Measurements from ENCODE around the gene PRXL2A.

The PRXL2A gene

GRCh38 chr10:80442879-80443278 is 34.5 kb downstream of the PRXL2A start:
- Histone ChIP-seq H3K4me1 (ENCODE audit: control insufficient read depth, insufficient read depth, low read length) (peaks cover 11% of the 10 kb centered on the region), H3K9me3 (ENCODE audit: control insufficient read depth, low read length) (no peaks in the 10 kb centered on the region), H3K27ac (ENCODE audit: insufficient read depth, low read depth, low read length, poor library complexity, severe bottlenecking) (no peak overlapping the region), H3K4me3 (ENCODE audit: insufficient read depth, low read depth, low read length) (no peak overlapping the region), H3K36me3 (ENCODE audit: control insufficient read depth, insufficient read depth, low read length) (no peaks in the 10 kb centered on the region), H3K27me3 (ENCODE audit: control insufficient read depth, insufficient read depth, low read length, poor library complexity, severe bottlenecking) (no peaks in the 10 kb centered on the region)
- 92 to 97% methylated on average over 3 of the region's 3 CpGs for WGBS, 2 experiments

DNA sequence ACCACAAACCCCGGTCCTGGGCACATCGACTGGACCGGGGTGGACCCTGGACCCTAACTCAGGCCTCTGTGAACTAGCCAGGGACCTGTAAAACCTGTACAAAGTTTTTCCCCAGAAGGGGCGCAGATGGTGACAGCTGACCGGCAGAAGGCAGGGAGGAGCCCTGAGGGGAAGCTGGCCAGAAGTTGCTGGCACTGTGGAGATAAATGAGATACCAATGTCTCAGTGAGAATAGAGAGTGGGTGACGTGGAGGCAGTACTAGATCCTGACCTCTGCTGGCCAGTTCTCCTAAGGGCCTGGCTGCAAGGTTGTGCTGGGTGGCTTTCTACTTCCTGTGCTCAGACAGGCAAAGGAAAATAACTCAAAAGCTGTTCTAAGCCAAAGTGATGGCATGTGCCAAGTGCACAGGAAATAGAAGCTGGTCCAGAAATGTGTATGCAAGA is 35.2 kb downstream of the PRXL2A start:
- Histone ChIP-seq H3K9me3 (ENCODE audit: control insufficient read depth, low read length) (no peaks in the 10 kb centered on the region), H3K36me3 (ENCODE audit: control insufficient read depth, insufficient read depth, low read length) (no peaks in the 10 kb centered on the region), H3K27me3 (ENCODE audit: control insufficient read depth, insufficient read depth, low read length, poor library complexity, severe bottlenecking) (no peaks in the 10 kb centered on the region), H3K4me3 (ENCODE audit: insufficient read depth, low read depth, low read length) (no peak overlapping the region), H3K4me1 (ENCODE audit: control insufficient read depth, insufficient read depth, low read length) (peaks cover 11% of the 10 kb centered on the region), H3K27ac (ENCODE audit: insufficient read depth, low read depth, low read length, poor library complexity, severe bottlenecking) (no peak overlapping the region)
- WGBS, 2 experiments = 80 to 83% methylated on average over 6 of the region's 6 CpGs

DNA sequence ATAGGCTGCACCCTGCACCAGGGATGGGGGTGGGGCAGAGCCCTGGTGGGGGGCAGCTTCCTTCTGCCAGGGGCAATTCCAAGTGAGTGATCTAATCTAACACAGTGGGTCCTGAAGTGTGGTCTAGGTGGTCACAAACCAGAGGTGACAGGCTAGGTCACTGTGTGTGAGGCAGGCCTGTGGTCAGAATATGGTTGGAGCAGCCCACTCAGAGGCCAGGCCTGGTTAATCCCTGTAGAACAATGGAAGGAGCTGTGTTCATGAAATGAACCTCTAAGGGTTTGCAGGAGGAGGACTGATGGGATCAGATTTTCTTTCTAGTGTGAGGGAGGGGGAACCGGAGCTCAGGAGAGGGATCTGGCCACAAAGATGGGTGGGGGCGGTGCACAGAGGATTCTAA is 35.8 kb downstream of the PRXL2A start:
- Histone ChIP-seq H3K4me1 (ENCODE audit: control insufficient read depth, insufficient read depth, low read length) (peaks cover 11% of the 10 kb centered on the region), H3K36me3 (ENCODE audit: control insufficient read depth, insufficient read depth, low read length) (no peaks in the 10 kb centered on the region), H3K9me3 (ENCODE audit: control insufficient read depth, low read length) (no peaks in the 10 kb centered on the region), H3K4me3 (ENCODE audit: insufficient read depth, low read depth, low read length) (no peak overlapping the region), H3K27me3 (ENCODE audit: control insufficient read depth, insufficient read depth, low read length, poor library complexity, severe bottlenecking) (no peaks in the 10 kb centered on the region), H3K27ac (ENCODE audit: insufficient read depth, low read depth, low read length, poor library complexity, severe bottlenecking) (no peak overlapping the region)
- 82 to 90% methylated on average over 2 of the region's 2 CpGs for WGBS, 2 experiments

- peaks cover 11% of the 10 kb centered on the region for H3K4me1 ChIP-seq (ENCODE audit: control insufficient read depth, insufficient read depth, low read length)
- H3K4me3 ChIP-seq (ENCODE audit: insufficient read depth, low read depth, low read length) = no peak overlapping the region
- 29 to 31% methylated on average over 11 of the region's 11 CpGs for whole genome bisulfite sequencing, 2 experiments
- no peaks in the 10 kb centered on the region for H3K36me3 ChIP-seq (ENCODE audit: control insufficient read depth, insufficient read depth, low read length)
- no peaks in the 10 kb centered on the region for H3K9me3 ChIP-seq (ENCODE audit: control insufficient read depth, low read length)
- H3K27me3 ChIP-seq (ENCODE audit: control insufficient read depth, insufficient read depth, low read length, poor library complexity, severe bottlenecking) = no peaks in the 10 kb centered on the region
- no peak overlapping the region for H3K27ac ChIP-seq (ENCODE audit: insufficient read depth, low read depth, low read length, poor library complexity, severe bottlenecking)
Observed at GRCh38 chr10:80444646-80445319, 36.4 kb downstream of the PRXL2A start.

DNA sequence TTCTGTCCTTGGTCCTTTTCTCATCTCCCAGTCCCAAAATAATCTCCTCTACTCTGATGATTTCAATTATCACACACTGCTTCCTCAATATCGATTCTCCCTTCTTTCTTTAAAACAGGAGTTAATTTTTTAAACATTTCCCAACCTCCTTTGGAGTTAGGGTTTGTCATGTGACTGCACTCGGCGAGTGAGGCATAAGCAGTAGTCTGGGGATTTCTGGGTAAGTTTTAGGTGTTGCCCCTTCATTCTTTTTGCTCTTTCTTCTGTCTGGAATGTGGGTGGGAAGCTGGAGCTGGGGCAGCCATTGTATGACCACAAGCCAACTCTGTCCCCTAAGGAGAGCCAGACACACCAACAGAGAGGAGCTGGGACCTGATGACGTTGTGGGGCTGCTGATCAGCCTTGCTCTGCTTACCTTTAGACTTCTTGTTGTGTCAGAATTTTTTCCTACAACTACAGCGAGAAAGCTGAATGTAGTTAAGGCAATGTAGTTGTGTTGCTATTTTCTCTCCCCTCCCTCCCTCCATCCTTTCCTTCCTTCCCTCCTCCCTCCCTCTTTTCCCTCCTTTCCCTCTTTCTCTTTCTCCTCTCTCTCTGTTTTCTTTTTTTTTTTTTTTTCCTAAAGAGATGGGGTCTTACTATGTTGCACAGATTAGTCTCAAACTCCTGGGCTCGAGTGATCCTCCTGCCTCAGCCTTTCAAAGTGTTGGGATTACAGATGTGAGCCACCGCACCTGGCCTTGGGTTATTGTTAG is 39.3 kb downstream of the PRXL2A start:
- Histone ChIP-seq H3K27ac (ENCODE audit: insufficient read depth, low read depth, low read length, poor library complexity, severe bottlenecking) (no peak overlapping the region), H3K9me3 (ENCODE audit: control insufficient read depth, low read length) (no peaks in the 10 kb centered on the region), H3K4me1 (ENCODE audit: control insufficient read depth, insufficient read depth, low read length) (peaks cover 11% of the 10 kb centered on the region), H3K27me3 (ENCODE audit: control insufficient read depth, insufficient read depth, low read length, poor library complexity, severe bottlenecking) (no peaks in the 10 kb centered on the region), H3K4me3 (ENCODE audit: insufficient read depth, low read depth, low read length) (no peak overlapping the region), H3K36me3 (ENCODE audit: control insufficient read depth, insufficient read depth, low read length) (no peaks in the 10 kb centered on the region)
- 92% methylated on average over 6 of the region's 7 CpGs for WGBS, 2 experiments

- Histone ChIP-seq H3K36me3 (ENCODE audit: control insufficient read depth, insufficient read depth, low read length) (no peaks in the 10 kb centered on the region), H3K27me3 (ENCODE audit: control insufficient read depth, insufficient read depth, low read length, poor library complexity, severe bottlenecking) (no peaks in the 10 kb centered on the region), H3K4me1 (ENCODE audit: control insufficient read depth, insufficient read depth, low read length) (peaks cover 11% of the 10 kb centered on the region), H3K4me3 (ENCODE audit: insufficient read depth, low read depth, low read length) (no peak overlapping the region), H3K27ac (ENCODE audit: insufficient read depth, low read depth, low read length, poor library complexity, severe bottlenecking) (no peak overlapping the region), H3K9me3 (ENCODE audit: control insufficient read depth, low read length) (no peaks in the 10 kb centered on the region)
- 97% methylated on average over 4 of the region's 4 CpGs for WGBS, 2 experiments
Observed at GRCh38 chr10:80448209-80448942, 40.0 kb downstream of the PRXL2A start.

- Histone ChIP-seq H3K9me3 (ENCODE audit: control insufficient read depth, low read length) (no peaks in the 10 kb centered on the region), H3K27ac (ENCODE audit: insufficient read depth, low read depth, low read length, poor library complexity, severe bottlenecking) (no peak overlapping the region)
- WGBS, 2 experiments = 93 to 97% methylated on average over 2 of the region's 2 CpGs
Observed at GRCh38 chr10:80449520-80449919, 41.2 kb downstream of the PRXL2A start.

DNA sequence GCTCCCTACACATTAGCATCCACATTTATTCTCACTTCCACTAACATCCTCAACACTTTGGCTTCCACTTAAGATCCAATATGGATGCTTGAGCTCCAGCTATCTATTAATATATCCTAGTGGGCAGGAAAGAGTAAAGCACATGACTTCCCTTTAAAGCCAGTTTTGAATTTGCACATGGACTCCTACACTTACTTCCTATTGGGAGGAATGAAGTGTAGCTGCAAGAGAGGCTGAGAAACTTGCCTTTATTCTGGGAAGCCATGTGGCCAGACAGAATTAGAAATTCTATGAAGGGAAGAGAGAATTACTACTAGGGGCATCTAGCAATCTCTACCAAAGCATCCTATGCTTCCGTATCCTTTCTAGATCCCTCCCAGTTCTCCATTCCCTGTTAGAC is 42.8 kb downstream of the PRXL2A start:
- H3K4me3 ChIP-seq (ENCODE audit: insufficient read depth, low read depth, low read length) = no peak overlapping the region
- WGBS, 2 experiments = 96 to 100% methylated on average over 1 of the region's 1 CpG
- peaks cover 13% of the 10 kb centered on the region for H3K4me1 ChIP-seq (ENCODE audit: control insufficient read depth, insufficient read depth, low read length)
- H3K9me3 ChIP-seq (ENCODE audit: control insufficient read depth, low read length) = no peaks in the 10 kb centered on the region
- no peaks in the 10 kb centered on the region for H3K27me3 ChIP-seq (ENCODE audit: control insufficient read depth, insufficient read depth, low read length, poor library complexity, severe bottlenecking)
- no peak overlapping the region for H3K27ac ChIP-seq (ENCODE audit: insufficient read depth, low read depth, low read length, poor library complexity, severe bottlenecking)
- H3K36me3 ChIP-seq (ENCODE audit: control insufficient read depth, insufficient read depth, low read length) = no peaks in the 10 kb centered on the region

More at GRCh38 chr10:80449520-80449919, 41.2 kb downstream of the PRXL2A start:
- H3K4me3 ChIP-seq (ENCODE audit: insufficient read depth, low read depth, low read length) = no peak overlapping the region
- peaks cover 7% of the 10 kb centered on the region for H3K4me1 ChIP-seq (ENCODE audit: control insufficient read depth, insufficient read depth, low read length)
- H3K27me3 ChIP-seq (ENCODE audit: control insufficient read depth, insufficient read depth, low read length, poor library complexity, severe bottlenecking) = no peaks in the 10 kb centered on the region
- H3K36me3 ChIP-seq (ENCODE audit: control insufficient read depth, insufficient read depth, low read length) = no peaks in the 10 kb centered on the region

GRCh38 chr10:80452069-80452468 is 43.7 kb downstream of the PRXL2A start:
- Histone ChIP-seq H3K36me3 (ENCODE audit: control insufficient read depth, insufficient read depth, low read length) (no peaks in the 10 kb centered on the region), H3K9me3 (ENCODE audit: control insufficient read depth, low read length) (no peaks in the 10 kb centered on the region), H3K4me1 (ENCODE audit: control insufficient read depth, insufficient read depth, low read length) (peaks cover 14% of the 10 kb centered on the region), H3K27ac (ENCODE audit: insufficient read depth, low read depth, low read length, poor library complexity, severe bottlenecking) (no peak overlapping the region), H3K27me3 (ENCODE audit: control insufficient read depth, insufficient read depth, low read length, poor library complexity, severe bottlenecking) (no peaks in the 10 kb centered on the region), H3K4me3 (ENCODE audit: insufficient read depth, low read depth, low read length) (no peak overlapping the region)

DNA sequence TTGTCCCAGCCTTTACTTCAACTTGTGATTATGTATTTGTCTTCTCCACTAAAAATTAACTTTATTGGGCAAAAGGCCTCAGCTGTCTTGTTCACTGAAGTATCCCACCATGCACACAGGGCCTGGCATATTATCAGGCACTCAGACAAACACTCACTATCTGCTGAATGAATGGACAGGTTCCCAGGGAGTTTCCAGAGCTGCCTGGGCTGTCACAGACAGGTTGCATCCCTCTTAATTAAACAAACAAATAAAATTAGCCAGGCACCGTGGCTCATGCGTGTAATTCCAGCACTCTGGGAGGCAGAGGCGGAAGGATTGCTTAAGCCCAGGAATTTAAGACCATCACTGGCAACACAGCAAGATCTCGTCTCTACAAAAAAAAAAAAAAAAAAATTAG is 44.3 kb downstream of the PRXL2A start:
- WGBS, 2 experiments = 91 to 92% methylated on average over 4 of the region's 4 CpGs
- Histone ChIP-seq H3K36me3 (ENCODE audit: control insufficient read depth, insufficient read depth, low read length) (no peaks in the 10 kb centered on the region), H3K4me3 (ENCODE audit: insufficient read depth, low read depth, low read length) (no peak overlapping the region), H3K9me3 (ENCODE audit: control insufficient read depth, low read length) (no peaks in the 10 kb centered on the region), H3K4me1 (ENCODE audit: control insufficient read depth, insufficient read depth, low read length) (peaks cover 14% of the 10 kb centered on the region), H3K27me3 (ENCODE audit: control insufficient read depth, insufficient read depth, low read length, poor library complexity, severe bottlenecking) (no peaks in the 10 kb centered on the region), H3K27ac (ENCODE audit: insufficient read depth, low read depth, low read length, poor library complexity, severe bottlenecking) (no peak overlapping the region)
